ENCODE data around the gene TAX1BP1. TPM values are rescaled to one million over a fixed set of nuclear protein-coding genes. Genes with fewer than 3 reads are reported as not detected.

Gene TAX1BP1
- total and polyA plus RNA-seq, 2 of the 13 experiments (the other 11 are each of a cell fraction or from before 2014, with no cell fraction given) = 95.2 to 98.9 TPM

GRCh38 chr7:27740449-27741086 lies 606 bp downstream of the TAX1BP1 start (continued):
- TF ChIP-seq ZFP36L1 (CRISPR knock-in tag; IDR thresholded peaks at IDR 0.05) (no peak), ZNF83 (CRISPR knock-in tag; IDR thresholded peaks at IDR 0.05; ENCODE audit: borderline replicate concordance) (peak; percentile 22; the same call in 1 of the 2 replicates), BATF2 (CRISPR knock-in tag; IDR thresholded peaks at IDR 0.05) (no peak), ZNF780A (CRISPR knock-in tag; IDR thresholded peaks at IDR 0.05) (no peak), YY1 (IDR thresholded peaks at IDR 0.05; ENCODE audit: insufficient read depth, insufficient replicate concordance, low read depth, low read length) (peak; percentile 32), NFAT5 (CRISPR knock-in tag; IDR thresholded peaks at IDR 0.05) (0 out of 2 replicates have a peak, but pooled peaks have one; percentile 53), BRCA1 (CRISPR knock-in tag; IDR thresholded peaks at IDR 0.05) (peak; percentile 67; the same call in 1 of the 2 replicates), ZXDC (CRISPR knock-in tag; IDR thresholded peaks at IDR 0.05) (no peak), ZNF556 (CRISPR knock-in tag; IDR thresholded peaks at IDR 0.05; ENCODE audit: borderline replicate concordance) (no peak), ZNF577 (CRISPR knock-in tag; IDR thresholded peaks at IDR 0.05; ENCODE audit: borderline replicate concordance, low read depth) (0 out of 2 replicates have a peak, but pooled peaks have one; percentile 72), HDAC6 (IDR thresholded peaks at IDR 0.05; ENCODE audit: low read depth, low read length) (no peak), NAIF1 (CRISPR knock-in tag; IDR thresholded peaks at IDR 0.05; ENCODE audit: borderline replicate concordance) (no peak), ZNF768 (CRISPR knock-in tag; IDR thresholded peaks at IDR 0.05) (no peak; the same call in 1 of the 2 replicates), ZNF317 (CRISPR knock-in tag; IDR thresholded peaks at IDR 0.05) (peak; percentile 51; the same call in 1 of the 2 replicates), ZNF773 (CRISPR knock-in tag; IDR thresholded peaks at IDR 0.05; ENCODE audit: borderline replicate concordance) (peak; percentile 51; the same call in 1 of the 2 replicates), ZNF558 (CRISPR knock-in tag; IDR thresholded peaks at IDR 0.05; ENCODE audit: borderline replicate concordance) (peak; percentile 57; the same call in 1 of the 2 replicates), KDM5B (CRISPR knock-in tag; IDR thresholded peaks at IDR 0.05; ENCODE audit: borderline replicate concordance) (peak; percentile 68; the same call in 1 of the 2 replicates), NR2F2 (IDR thresholded peaks at IDR 0.05; ENCODE audit: borderline replicate concordance, low read depth) (peak; percentile 43; the same call in 1 of the 2 replicates), PHF5A (CRISPR knock-in tag; IDR thresholded peaks at IDR 0.05; ENCODE audit: low read depth, unreplicated experiment) (no peak), ATF3 (CRISPR knock-in tag; IDR thresholded peaks at IDR 0.05) (0 out of 2 replicates have a peak, but pooled peaks have one; percentile 28), PHF8 (CRISPR knock-in tag; IDR thresholded peaks at IDR 0.05) (peak; percentile 53)
